WI38 (cell line): Measurements from ENCODE around the gene RALB.

ENCODE experiments used
- H3K4me3 ChIP-seq: 2 replicates; pipeline ENCODE4 v1.5.1; 2011; ENCODE audit warnings: low read depth, mild to moderate bottlenecking, control low read depth, low read length
- CTCF ChIP-seq: IDR thresholded peaks from 2 replicates; pipeline ENCODE4 v1.5.1; 2012; ENCODE audit warnings: low read depth, mild to moderate bottlenecking, control low read depth, low read length

Gene RALB

GRCh38 chr2:120251880-120252224 is 800 bp upstream of the RALB start:
- no peak for TF ChIP-seq CTCF
- peak overlapping the region; percentile 94 for H3K4me3 ChIP-seq

GRCh38 chr2:120253021-120253882 is 600 bp downstream of the RALB start:
- peak overlapping the region; percentile 94 for H3K4me3 ChIP-seq
- peak; percentile 31 for TF ChIP-seq CTCF

GRCh38 chr2:120254178-120254577 is 1.5 kb downstream of the RALB start:
- H3K4me3 ChIP-seq = peak overlapping the region; percentile 94
- TF ChIP-seq CTCF = no peak

GRCh38 chr2:120255071-120255470 is 2.4 kb downstream of the RALB start:
- TF ChIP-seq CTCF = no peak

GRCh38 chr2:120255986-120256650 is 3.5 kb downstream of the RALB start:
- TF ChIP-seq CTCF = no peak
- no peak overlapping the region for H3K4me3 ChIP-seq

More at GRCh38 chr2:120255071-120255470, 2.4 kb downstream of the RALB start:
- no peak overlapping the region for H3K4me3 ChIP-seq

GRCh38 chr2:120256651-120257000 is 4.0 kb downstream of the RALB start:
- H3K4me3 ChIP-seq = no peak overlapping the region
- no peak for TF ChIP-seq CTCF

- no peak for TF ChIP-seq CTCF
- H3K4me3 ChIP-seq = no peak overlapping the region
Observed at GRCh38 chr2:120257522-120257921, 4.9 kb downstream of the RALB start.
